ENCODE data around the gene SLC29A2. TPM values are rescaled to one million over a fixed set of nuclear protein-coding genes. Genes with fewer than 3 reads are reported as not detected.
A peak's percentile ranks its signal among the peaks of the same experiment; 100 is the strongest.

Gene SLC29A2
- total RNA-seq, 1 experiment from 2014 or later = 7.0 TPM

- DNase-seq (ENCODE audit: unreplicated experiment) = no peak
- TF ChIP-seq CTCF (IDR thresholded peaks at IDR 0.05; ENCODE audit: unreplicated experiment) = no peak
- CTCF ChIA-PET = interaction anchor here (0.6 to 2.3 kb wide), 4 partner anchors 14 to 126 kb away, joined by 3 to 7 read pairs (median 3); no protein-coding TSS in a partner anchor
- BruUV-seq (replicated peaks) = no TSS peak
- peak overlapping the region; percentile 57 for H3K27ac Mint-ChIP-seq (ENCODE audit: low read depth, unreplicated experiment)
- peaks cover 48% of the 10 kb centered on the region for H3K4me1 Mint-ChIP-seq (ENCODE audit: insufficient read depth, unreplicated experiment)
- no peaks in the 10 kb centered on the region for H3K27me3 Mint-ChIP-seq (ENCODE audit: insufficient read depth, unreplicated experiment)
- no peak overlapping the region for H3K4me3 Mint-ChIP-seq (ENCODE audit: unreplicated experiment)
- intact Hi-C loops (cut with micrococcal nuclease) = no loop called here
- H3K9me3 Mint-ChIP-seq (ENCODE audit: unreplicated experiment) = no peaks in the 10 kb centered on the region
- POLR2A ChIA-PET = interaction anchor here (0.6 to 1.7 kb wide), 10 partner anchors 8 to 716 kb away, joined by 3 to 8 read pairs (median 4); partner anchors contain the start of gene B4GAT1
- H3K36me3 Mint-ChIP-seq (ENCODE audit: insufficient read depth, unreplicated experiment) = peaks cover 49% of the 10 kb centered on the region
These were observed 31.7 kb downstream of the SLC29A2 start for GRCh38 chr11:66339686-66340483.

- BruUV-seq (replicated peaks) = no TSS peak
- Mint-ChIP-seq H3K4me1 (ENCODE audit: insufficient read depth, unreplicated experiment) (peaks cover 46% of the 10 kb centered on the region), H3K4me3 (ENCODE audit: unreplicated experiment) (peak overlapping the region; percentile 47), H3K27me3 (ENCODE audit: insufficient read depth, unreplicated experiment) (no peaks in the 10 kb centered on the region), H3K36me3 (ENCODE audit: insufficient read depth, unreplicated experiment) (peaks cover 52% of the 10 kb centered on the region), H3K9me3 (ENCODE audit: unreplicated experiment) (no peaks in the 10 kb centered on the region), H3K27ac (ENCODE audit: low read depth, unreplicated experiment) (peak overlapping the region; percentile 8)
- ChIA-PET POLR2A (interaction anchor here (0.6 to 1.8 kb wide), 13 partner anchors 8 to 717 kb away, joined by 3 to 14 read pairs (median 4); partner anchors contain the start of genes B4GAT1 and YIF1A), CTCF (interaction anchor here (0.7 to 2.3 kb wide), 3 partner anchors 27 to 126 kb away, joined by 3 to 7 read pairs (median 7); no protein-coding TSS in a partner anchor)
- peak; percentile 94 for DNase-seq (ENCODE audit: unreplicated experiment)
- TF ChIP-seq CTCF (IDR thresholded peaks at IDR 0.05; ENCODE audit: unreplicated experiment) = no peak
- intact Hi-C loops (cut with micrococcal nuclease) = no loop called here
These were observed 32.3 kb downstream of the SLC29A2 start for GRCh38 chr11:66339162-66339675.

GRCh38 chr11:66338276-66339161 lies 33.0 kb downstream of the SLC29A2 start:
- H3K27me3 Mint-ChIP-seq (ENCODE audit: insufficient read depth, unreplicated experiment) = no peaks in the 10 kb centered on the region
- ChIA-PET CTCF (interaction anchor here (0.7 to 2.3 kb wide), 4 partner anchors 26 to 127 kb away, joined by 3 to 7 read pairs (median 5); no protein-coding TSS in a partner anchor), POLR2A (interaction anchor here (0.6 to 1.8 kb wide), 17 partner anchors 8 to 680 kb away, joined by 3 to 14 read pairs (median 4); partner anchors contain the start of genes B4GAT1 and YIF1A)
- TF ChIP-seq CTCF (IDR thresholded peaks at IDR 0.05; ENCODE audit: unreplicated experiment) = no peak
- H3K27ac Mint-ChIP-seq (ENCODE audit: low read depth, unreplicated experiment) = peak overlapping the region; percentile 8
- H3K9me3 Mint-ChIP-seq (ENCODE audit: unreplicated experiment) = no peaks in the 10 kb centered on the region
- intact Hi-C loops (cut with micrococcal nuclease) = no loop called here
- H3K4me1 Mint-ChIP-seq (ENCODE audit: insufficient read depth, unreplicated experiment) = peaks cover 42% of the 10 kb centered on the region
- peaks cover 58% of the 10 kb centered on the region for H3K36me3 Mint-ChIP-seq (ENCODE audit: insufficient read depth, unreplicated experiment)
- no peak for DNase-seq (ENCODE audit: unreplicated experiment)
- peak overlapping the region; percentile 47 for H3K4me3 Mint-ChIP-seq (ENCODE audit: unreplicated experiment)
- no TSS peak for BruUV-seq (replicated peaks)
